HepG2 (cell line): ENCODE results near the gene CEACAM16. TPM values are rescaled to one million over a fixed set of nuclear protein-coding genes. Genes with fewer than 3 reads are reported as not detected.

ENCODE experiments used
- AGO1 ChIP-seq: fragments of 200-400 bp; formaldehyde crosslinking; IDR thresholded peaks from 2 replicates; pipeline ENCODE4 v1.6.1; 2017; ENCODE audit warnings: mild to moderate bottlenecking, low read depth, low read length, moderate library complexity; ENCODE audit not compliant: poor library complexity, severe bottlenecking
- CCAR2 ChIP-seq: fragments of 200-400 bp; formaldehyde crosslinking; optimal IDR thresholded peaks from 2 replicates; pipeline ENCODE3; 2018; ENCODE audit warnings: low read depth, mild to moderate bottlenecking, low read length, moderate library complexity
- MXD4 ChIP-seq: IDR thresholded peaks from 2 replicates; pipeline ENCODE4 v1.6.1; 2016; ENCODE audit warnings: mild to moderate bottlenecking, missing biosample characterization, missing genetic modification reagents
- MYPOP ChIP-seq: sonication (generic); formaldehyde crosslinking; IDR thresholded peaks from 2 replicates; pipeline ENCODE4 v1.8.1; 2023; ENCODE audit warnings: mild to moderate bottlenecking, moderate library complexity, missing genetic modification reagents
- NFATC3 ChIP-seq: sonication (generic); formaldehyde crosslinking; IDR thresholded peaks from 2 replicates; pipeline ENCODE4 v1.5.1; 2020; ENCODE audit warnings: mild to moderate bottlenecking, missing genetic modification reagents
- NFIB ChIP-seq: sonication (generic); formaldehyde crosslinking; IDR thresholded peaks from 2 replicates; pipeline ENCODE4 v1.9.0; 2021; ENCODE audit warnings: missing genetic modification reagents, mild to moderate bottlenecking, borderline replicate concordance
- RARA ChIP-seq: IDR thresholded peaks from 2 replicates; pipeline ENCODE4 v1.6.1; 2016; ENCODE audit warnings: missing genetic modification reagents, missing compliant biosample characterization
- SMAD1 ChIP-seq: sonication (generic); formaldehyde crosslinking; IDR thresholded peaks from 2 replicates; pipeline ENCODE4 v1.4.0; 2020; ENCODE audit warnings: missing genetic modification reagents, low read depth, mild to moderate bottlenecking, borderline replicate concordance
- SOX13 ChIP-seq, 3 experiments: fragments of 450-650 bp in 1 of 3; sonication (generic) in 1 of 3; formaldehyde crosslinking in 1 of 3; IDR thresholded peaks in 2 of 3; conservative IDR thresholded peaks in 1 of 3; 2 replicates each; pipeline versions ENCODE4 v1.5.0 to v1.6.1; 2016 to 2020; ENCODE audit warnings: antibody characterized with exemption in 1 of 3, mild to moderate bottlenecking in 1 of 3, missing compliant biosample characterization in 1 of 3, missing genetic modification reagents in 1 of 3, moderate library complexity in 1 of 3
- SP2 ChIP-seq: sonication (generic); formaldehyde crosslinking; IDR thresholded peaks from 2 replicates; pipeline ENCODE4 v1.5.1; 2020; ENCODE audit warnings: mild to moderate bottlenecking, missing genetic modification reagents
- YEATS2 ChIP-seq: sonication (generic); formaldehyde crosslinking; IDR thresholded peaks from 2 replicates; pipeline ENCODE4 v1.4.0; 2020; ENCODE audit warnings: missing genetic modification reagents, borderline replicate concordance
- ZBTB7A ChIP-seq: sonication (generic); formaldehyde crosslinking; IDR thresholded peaks from 2 replicates; pipeline ENCODE4 v1.8.0; 2022; ENCODE audit warnings: mild to moderate bottlenecking, missing genetic modification reagents
- ZKSCAN8 ChIP-seq: IDR thresholded peaks from 2 replicates; pipeline ENCODE4 v1.6.1; 2016; ENCODE audit warnings: borderline replicate concordance, missing genetic modification reagents, missing compliant biosample characterization
- ZNF574 ChIP-seq: sonication (generic); formaldehyde crosslinking; IDR thresholded peaks from 2 replicates; pipeline ENCODE4 v1.4.0; 2020; ENCODE audit warnings: missing genetic modification reagents
- polyA plus RNA-seq, 8 experiments: library from polyadenylated mRNA; depleted of rRNA in 3 of 8; stranded (reverse) in 7 of 8; unstranded in 1 of 8; fragments of >200 nt; fragmentation: Illumina TruSeq in 4 of 8; extraction: Trizol in 4 of 8; gene quantifications; 2 replicates each; pipeline versions ENCODE4 v1.2.1 to v1.2.3, GENCODE V29; 2011 to 2016; ENCODE audit warnings: low read depth in 4 of 8, missing spikeins in 1 of 8, mixed read lengths in 1 of 8; ENCODE audit not compliant: insufficient read depth in 1 of 8
- total RNA-seq, 5 experiments: library from RNA; depleted of rRNA; stranded (reverse); fragments of >200 nt; fragmentation: Illumina TruSeq; extraction: Trizol; gene quantifications; 2 replicates each; pipeline ENCODE4 v1.2.3, GENCODE V29; 2016; ENCODE audit warnings: low read depth in 1 of 5
- TF ChIP-seq, protein P1 (sequence below): sonication (generic); formaldehyde crosslinking; IDR thresholded peaks from 2 replicates; pipeline ENCODE4 v1.5.0; 2020; ENCODE audit warnings: mild to moderate bottlenecking, missing genetic modification reagents
- TF ChIP-seq, protein P2 (sequence below): sonication (generic); formaldehyde crosslinking; IDR thresholded peaks from 2 replicates; pipeline ENCODE4 v1.5.1; 2020; ENCODE audit warnings: mild to moderate bottlenecking, moderate library complexity, missing genetic modification reagents

CEACAM16 gene
- total and polyA plus RNA-seq, 2 of the 13 experiments (the other 11 are each of a cell fraction or from before 2014, with no cell fraction given) = not detected

DNA sequence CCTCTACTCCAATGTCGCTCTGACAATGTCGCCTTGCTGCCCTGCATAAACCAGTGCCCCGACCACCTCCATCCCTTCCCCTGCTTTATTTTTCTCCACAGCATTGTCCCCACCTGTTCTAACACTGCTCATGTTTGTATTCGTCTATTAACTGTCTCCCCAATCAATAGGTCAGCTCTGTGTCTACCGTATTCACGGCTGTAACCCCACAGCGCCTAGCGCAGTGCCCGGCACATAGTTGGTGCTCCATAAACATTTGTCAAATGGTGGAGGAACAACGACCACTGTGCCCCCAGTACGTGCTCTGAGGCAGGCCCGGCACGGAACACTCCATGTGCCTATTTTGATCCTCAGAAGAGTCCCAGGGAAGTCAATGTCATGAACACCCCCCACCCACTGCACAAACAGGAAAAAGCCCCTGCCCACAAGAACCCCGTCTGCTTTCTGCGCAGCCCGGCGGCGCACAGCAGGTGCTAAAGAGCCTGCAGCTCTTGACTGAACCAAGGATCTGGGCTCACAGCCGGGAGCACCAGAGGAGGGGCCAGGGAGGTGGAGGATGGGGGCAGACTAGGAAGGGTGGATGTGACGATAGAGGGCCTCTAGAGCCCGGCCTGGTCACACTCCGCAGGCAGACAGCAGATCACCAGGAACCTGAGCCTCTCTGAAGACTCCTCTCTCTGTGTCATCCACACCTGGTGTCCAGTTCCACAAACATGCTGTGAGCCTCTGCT, 1.8 kb upstream of the CEACAM16 start (continued):
- TF ChIP-seq RARA (0 out of 2 replicates have a peak, but pooled peaks have one; percentile 46), ZBTB7A (CRISPR knock-in tag) (peak; percentile 52; the same call in 1 of the 2 replicates), SP2 (CRISPR knock-in tag) (no peak), MYPOP (CRISPR knock-in tag) (no peak), SOX13 (IDR thresholded peaks at IDR 0.05) (no peak), SOX13 (CRISPR knock-in tag; conservative IDR thresholded peaks at IDR 0.05 in 1 of 2, IDR thresholded peaks at IDR 0.05 in 1 of 2) (0 out of 4 replicates have a peak, but pooled peaks of 1 of the 2 experiments have one; percentile 9), MXD4 (CRISPR knock-in tag) (no peak), CCAR2 (no peak), YEATS2 (CRISPR knock-in tag) (no peak), NFIB (no peak), SMAD1 (no peak), NFATC3 (CRISPR knock-in tag) (0 out of 2 replicates have a peak, but pooled peaks have one; percentile 27), ZKSCAN8 (CRISPR knock-in tag) (no peak), AGO1 (no peak), ZNF574 (CRISPR knock-in tag) (no peak)
- TF ChIP-seq, protein P1, sequence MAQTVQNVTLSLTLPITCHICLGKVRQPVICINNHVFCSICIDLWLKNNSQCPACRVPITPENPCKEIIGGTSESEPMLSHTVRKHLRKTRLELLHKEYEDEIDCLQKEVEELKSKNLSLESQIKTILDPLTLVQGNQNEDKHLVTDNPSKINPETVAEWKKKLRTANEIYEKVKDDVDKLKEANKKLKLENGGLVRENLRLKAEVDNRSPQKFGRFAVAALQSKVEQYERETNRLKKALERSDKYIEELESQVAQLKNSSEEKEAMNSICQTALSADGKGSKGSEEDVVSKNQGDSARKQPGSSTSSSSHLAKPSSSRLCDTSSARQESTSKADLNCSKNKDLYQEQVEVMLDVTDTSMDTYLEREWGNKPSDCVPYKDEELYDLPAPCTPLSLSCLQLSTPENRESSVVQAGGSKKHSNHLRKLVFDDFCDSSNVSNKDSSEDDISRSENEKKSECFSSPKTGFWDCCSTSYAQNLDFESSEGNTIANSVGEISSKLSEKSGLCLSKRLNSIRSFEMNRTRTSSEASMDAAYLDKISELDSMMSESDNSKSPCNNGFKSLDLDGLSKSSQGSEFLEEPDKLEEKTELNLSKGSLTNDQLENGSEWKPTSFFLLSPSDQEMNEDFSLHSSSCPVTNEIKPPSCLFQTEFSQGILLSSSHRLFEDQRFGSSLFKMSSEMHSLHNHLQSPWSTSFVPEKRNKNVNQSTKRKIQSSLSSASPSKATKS (CRISPR knock-in tag) = no peak
- TF ChIP-seq, protein P2, sequence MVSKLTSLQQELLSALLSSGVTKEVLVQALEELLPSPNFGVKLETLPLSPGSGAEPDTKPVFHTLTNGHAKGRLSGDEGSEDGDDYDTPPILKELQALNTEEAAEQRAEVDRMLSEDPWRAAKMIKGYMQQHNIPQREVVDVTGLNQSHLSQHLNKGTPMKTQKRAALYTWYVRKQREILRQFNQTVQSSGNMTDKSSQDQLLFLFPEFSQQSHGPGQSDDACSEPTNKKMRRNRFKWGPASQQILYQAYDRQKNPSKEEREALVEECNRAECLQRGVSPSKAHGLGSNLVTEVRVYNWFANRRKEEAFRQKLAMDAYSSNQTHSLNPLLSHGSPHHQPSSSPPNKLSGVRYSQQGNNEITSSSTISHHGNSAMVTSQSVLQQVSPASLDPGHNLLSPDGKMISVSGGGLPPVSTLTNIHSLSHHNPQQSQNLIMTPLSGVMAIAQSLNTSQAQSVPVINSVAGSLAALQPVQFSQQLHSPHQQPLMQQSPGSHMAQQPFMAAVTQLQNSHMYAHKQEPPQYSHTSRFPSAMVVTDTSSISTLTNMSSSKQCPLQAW (CRISPR knock-in tag) = peak; percentile 54; the same call in 1 of the 2 replicates
